AG04449 (cell line): Measurements from ENCODE around the gene PLEKHB2.
"Not testable (repeated sequence)": the region's sequence is repeated elsewhere in the genome, so short reads cannot be mapped to it uniquely, and the experiment has no call there.

Experiments used
- CTCF ChIA-PET: fragments of 350-600 bp; formaldehyde crosslinking; extraction: SDS; loops from one replicate; lab custom pipeline; 2021; ENCODE audit warnings: antibody characterized with exemption; lab: Yijun Ruan, JAX
- POLR2A ChIA-PET: fragments of 400-600, 350-600 bp; formaldehyde crosslinking; extraction: SDS; loops from one replicate; lab custom pipeline; 2020; ENCODE audit warnings: antibody characterized with exemption, inconsistent platforms; lab: Yijun Ruan, JAX
- DNase-seq: peaks from one replicate; pipeline ENCODE4 v3.0.0-alpha.2; 2010; ENCODE audit warnings: low read depth, low spot score
- H3K4me3 ChIP-seq: 2 replicates; pipeline ENCODE4 v1.5.1; 2011; ENCODE audit warnings: low read depth, mild to moderate bottlenecking, control low read depth, low read length
- CTCF ChIP-seq: IDR thresholded peaks from one replicate; pipeline ENCODE4 v1.5.1; 2011; ENCODE audit warnings: mild to moderate bottlenecking, moderate library complexity, low read length, control low read depth, inconsistent platforms; ENCODE audit not compliant: insufficient read depth; ENCODE audit errors: missing control alignments

The PLEKHB2 gene

GRCh38 chr2:131168538-131168937, 63.4 kb downstream of the PLEKHB2 start:
- TF ChIP-seq CTCF: no peak
- no peak overlapping the region for H3K4me3 ChIP-seq
- ChIA-PET CTCF (interaction anchor here (1.4 kb wide), 1 partner anchor 15 kb away, joined by 5 read pairs; no protein-coding TSS in a partner anchor), POLR2A (no interaction called here)
- no peak for DNase-seq

- CTCF ChIA-PET, POLR2A ChIA-PET, H3K4me3 ChIP-seq, DNase-seq: not testable (repeated sequence)
Observed at GRCh38 chr2:131178050-131178449, 72.9 kb downstream of the PLEKHB2 start.

- DNase-seq, POLR2A ChIA-PET: not testable (repeated sequence)
Observed at GRCh38 chr2:131178721-131179418, 73.7 kb downstream of the PLEKHB2 start.

GRCh38 chr2:131181451-131181850, 76.3 kb downstream of the PLEKHB2 start:
- H3K4me3 ChIP-seq, CTCF ChIA-PET, DNase-seq, POLR2A ChIA-PET: not testable (repeated sequence)

More at GRCh38 chr2:131178721-131179418, 73.7 kb downstream of the PLEKHB2 start:
- H3K4me3 ChIP-seq, CTCF ChIA-PET: not testable (repeated sequence)

GRCh38 chr2:131193421-131193820, 88.3 kb downstream of the PLEKHB2 start:
- H3K4me3 ChIP-seq, DNase-seq, CTCF ChIA-PET, POLR2A ChIA-PET: not testable (repeated sequence)

GRCh38 chr2:131196186-131196585, 91.0 kb downstream of the PLEKHB2 start:
- POLR2A ChIA-PET, DNase-seq, CTCF ChIA-PET, H3K4me3 ChIP-seq: not testable (repeated sequence)
